HG03520 (cell line): ENCODE results near the gene TRIM37.
A peak's percentile ranks its signal among the peaks of the same experiment; 100 is the strongest.
"Not testable (repeated sequence)": the region's sequence is repeated elsewhere in the genome, so short reads cannot be mapped to it uniquely, and the experiment has no call there.

Source experiments
- ATAC-seq: cut with Tn5 transposase; IDR thresholded peaks from one replicate; pipeline ENCODE4 v1.9.1; 2021; ENCODE audit warnings: mild to moderate bottlenecking, moderate library complexity; ENCODE audit not compliant: unreplicated experiment

The TRIM37 gene

GRCh38 chr17:59110973-59111372 is 4.3 kb upstream of the TRIM37 start:
- no peak for ATAC-seq

DNA sequence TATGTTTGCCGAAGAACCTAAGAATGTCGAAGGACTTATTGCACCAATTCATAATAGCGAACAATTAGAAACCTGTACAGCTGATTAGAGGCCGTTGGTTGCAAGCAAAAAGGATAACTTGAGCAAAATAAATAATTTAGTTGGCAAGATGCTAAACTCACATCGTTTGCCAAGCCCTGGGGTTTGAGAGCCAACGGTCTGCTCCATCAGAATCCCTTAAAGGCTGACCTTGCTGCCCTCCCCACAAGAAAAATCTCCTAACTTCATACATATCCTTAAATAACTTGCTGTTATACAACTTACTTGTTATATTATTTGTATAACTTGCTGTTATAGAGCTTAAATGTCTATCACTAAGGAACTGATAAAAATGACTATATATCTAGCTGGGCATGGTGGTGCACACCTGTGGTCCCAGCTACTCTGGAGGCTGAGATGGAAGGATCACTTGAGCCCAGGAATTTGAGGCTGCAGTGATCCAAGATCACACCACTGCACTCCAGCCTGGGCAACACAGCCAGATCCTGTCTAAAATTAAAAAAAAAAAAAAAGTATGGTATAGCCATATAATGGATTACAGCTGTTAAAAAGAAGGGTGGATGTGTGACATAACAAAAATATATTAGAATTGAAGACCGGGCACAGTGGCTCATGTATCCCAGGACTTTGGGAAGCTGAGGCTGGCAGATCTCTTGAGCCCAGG is 1.9 kb upstream of the TRIM37 start:
- ATAC-seq = no peak

DNA sequence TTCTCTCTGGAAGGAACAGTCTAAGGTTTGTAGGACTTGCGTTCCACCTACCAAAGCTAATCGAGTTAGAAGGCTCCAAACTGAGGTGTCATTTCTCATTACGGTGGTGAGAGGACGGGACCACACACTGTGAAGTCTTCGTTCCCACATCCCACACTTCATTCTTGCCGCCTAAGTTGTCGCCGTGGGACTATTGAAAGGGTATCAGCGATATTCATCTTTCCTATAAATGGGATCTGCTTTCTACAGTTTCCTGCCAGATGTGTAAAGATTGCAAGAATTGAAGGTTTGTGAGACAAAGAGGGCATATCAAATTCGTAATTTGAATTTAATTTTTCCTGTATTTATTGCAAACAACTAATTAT is 608 bp upstream of the TRIM37 start:
- no peak for ATAC-seq

GRCh38 chr17:59105852-59106462 is 723 bp downstream of the TRIM37 start:
- ATAC-seq = peak; percentile 22

DNA sequence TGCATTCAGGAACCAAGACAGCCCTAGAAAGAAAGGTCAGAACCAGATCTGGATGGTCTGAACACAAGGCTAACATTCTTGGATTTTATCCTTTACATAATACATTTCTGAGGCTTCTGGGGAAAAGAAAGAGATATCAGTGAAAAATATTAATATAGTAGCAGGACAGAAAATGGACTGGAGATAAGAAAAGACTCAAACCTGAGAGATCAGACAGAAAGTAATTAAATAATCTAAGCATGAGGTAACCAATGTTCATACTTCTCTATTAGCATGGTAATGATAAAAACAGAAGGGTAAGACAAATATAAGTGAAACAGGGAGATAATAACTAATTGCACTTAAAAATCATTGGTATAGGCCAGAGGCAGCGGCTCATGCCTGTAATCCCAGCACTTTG is 5.5 kb downstream of the TRIM37 start:
- ATAC-seq = no peak

- no peak for ATAC-seq
These were observed 8.8 kb downstream of the TRIM37 start for GRCh38 chr17:59097876-59098275.

DNA sequence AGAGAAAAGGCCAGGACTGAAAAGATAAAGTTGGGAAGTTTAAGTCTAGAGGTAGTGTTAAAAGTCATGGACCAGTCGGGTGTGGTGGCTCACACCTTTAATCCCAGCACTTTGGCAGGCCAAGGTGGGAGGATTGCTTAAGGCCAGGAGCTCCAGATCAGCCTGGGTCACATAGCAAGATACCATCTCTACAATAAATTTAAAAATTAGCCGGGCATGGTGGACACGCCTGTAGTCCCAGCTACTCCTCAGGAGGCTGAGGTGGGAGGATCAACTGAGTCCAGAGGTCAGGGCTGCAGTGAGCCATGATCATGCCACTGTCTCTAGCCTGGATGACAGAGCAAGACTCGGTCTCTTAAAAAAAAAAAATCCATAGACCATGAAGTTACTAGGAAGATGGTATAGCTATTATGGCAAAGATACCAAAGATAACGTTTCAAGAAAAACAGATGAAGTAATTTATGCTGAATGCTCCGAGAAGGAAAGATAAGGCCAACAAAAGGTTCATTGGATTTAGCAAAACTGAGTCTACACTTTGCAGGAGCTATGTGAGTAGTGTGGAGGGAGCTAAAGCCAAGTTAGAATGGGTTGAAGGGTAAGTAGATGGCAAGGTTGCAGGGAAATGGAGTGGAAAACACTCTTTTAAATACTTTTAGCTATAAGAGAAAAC is 11.7 kb downstream of the TRIM37 start:
- no peak for ATAC-seq

GRCh38 chr17:59093702-59094231 is 12.9 kb downstream of the TRIM37 start:
- ATAC-seq = no peak

GRCh38 chr17:59093145-59093701 is 13.5 kb downstream of the TRIM37 start:
- ATAC-seq = no peak

DNA sequence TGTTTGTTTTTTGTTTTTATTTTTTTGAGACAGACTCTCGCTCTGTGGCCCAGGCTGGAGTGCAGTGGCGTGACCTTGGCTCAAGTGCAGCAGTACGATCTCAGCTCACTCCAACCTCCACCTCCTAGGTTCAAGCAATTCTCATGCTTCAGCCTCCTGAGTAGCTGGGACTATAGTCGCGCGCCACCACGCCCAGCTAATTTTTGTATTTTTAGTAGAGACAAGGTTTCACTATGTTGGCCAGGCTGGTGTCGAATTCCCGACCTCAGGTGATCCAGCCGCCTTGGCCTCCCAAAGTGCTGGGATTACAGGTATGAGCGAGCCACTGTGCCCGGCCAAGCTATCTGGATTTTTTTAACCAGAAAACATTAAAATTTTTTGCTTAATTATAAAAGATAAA is 16.1 kb downstream of the TRIM37 start:
- ATAC-seq = not testable (repeated sequence)

DNA sequence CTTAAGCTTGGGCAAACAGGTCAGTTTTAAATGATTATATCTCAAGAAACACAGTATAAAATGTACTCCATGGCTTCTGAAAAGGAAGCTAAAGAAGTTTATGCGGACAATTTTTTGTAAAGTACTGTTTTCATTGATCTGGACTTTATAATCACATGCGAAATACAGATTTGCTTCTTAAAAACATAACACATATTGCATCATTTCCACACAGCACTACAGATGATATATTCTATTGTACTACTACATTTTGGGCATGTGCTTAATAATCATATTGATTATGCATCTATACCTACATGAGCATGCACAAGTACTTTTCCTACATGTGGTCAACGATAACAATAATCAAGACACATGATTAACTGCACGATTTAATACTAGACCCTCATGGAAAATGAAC is 22.5 kb downstream of the TRIM37 start:
- ATAC-seq = no peak

GRCh38 chr17:59074494-59074893 is 32.2 kb downstream of the TRIM37 start:
- ATAC-seq = no peak

GRCh38 chr17:59073972-59074371 is 32.7 kb downstream of the TRIM37 start:
- ATAC-seq = no peak

- ATAC-seq = no peak
These were observed 36.8 kb downstream of the TRIM37 start for GRCh38 chr17:59069856-59070255.

GRCh38 chr17:59067756-59068155 is 38.9 kb downstream of the TRIM37 start:
- no peak for ATAC-seq

DNA sequence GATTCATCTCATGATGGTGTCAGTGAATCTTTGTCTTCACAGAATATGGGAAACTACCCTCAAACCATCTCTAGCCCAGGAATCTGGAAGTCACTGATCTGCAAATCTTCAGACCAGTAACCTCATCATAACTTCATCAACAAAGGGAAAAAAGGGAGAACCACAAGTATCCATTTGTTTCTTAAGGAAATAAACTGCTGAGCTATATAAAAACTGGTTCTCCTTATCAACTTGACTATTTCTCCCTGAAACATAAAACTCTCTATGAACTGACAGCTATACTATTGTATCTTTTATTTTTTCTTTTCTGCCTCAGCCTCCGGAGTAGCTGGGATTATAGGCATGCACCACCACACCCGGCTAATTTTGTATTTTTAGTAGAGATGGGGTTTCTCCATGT is 39.3 kb downstream of the TRIM37 start:
- ATAC-seq = no peak

- no peak for ATAC-seq
These were observed 44.2 kb downstream of the TRIM37 start for GRCh38 chr17:59062509-59062908.

DNA sequence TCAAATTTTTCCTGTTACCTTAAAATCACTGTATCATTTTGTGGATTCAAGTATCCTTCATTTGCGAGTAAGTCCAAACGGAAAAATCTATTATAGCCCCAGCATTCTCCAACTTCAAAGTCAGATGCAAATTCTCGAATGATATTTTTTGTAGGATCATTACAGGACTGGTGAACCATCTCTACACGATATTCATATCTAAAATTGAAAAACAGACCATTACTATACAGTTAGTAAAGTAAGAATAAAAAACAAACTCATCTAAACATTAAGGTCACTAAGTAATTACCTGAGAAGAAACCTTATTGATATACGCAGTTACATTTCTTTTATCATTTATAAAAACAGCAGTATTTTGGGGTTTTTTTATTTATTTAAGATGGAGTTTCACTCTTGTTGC is 49.8 kb downstream of the TRIM37 start:
- ATAC-seq = no peak

DNA sequence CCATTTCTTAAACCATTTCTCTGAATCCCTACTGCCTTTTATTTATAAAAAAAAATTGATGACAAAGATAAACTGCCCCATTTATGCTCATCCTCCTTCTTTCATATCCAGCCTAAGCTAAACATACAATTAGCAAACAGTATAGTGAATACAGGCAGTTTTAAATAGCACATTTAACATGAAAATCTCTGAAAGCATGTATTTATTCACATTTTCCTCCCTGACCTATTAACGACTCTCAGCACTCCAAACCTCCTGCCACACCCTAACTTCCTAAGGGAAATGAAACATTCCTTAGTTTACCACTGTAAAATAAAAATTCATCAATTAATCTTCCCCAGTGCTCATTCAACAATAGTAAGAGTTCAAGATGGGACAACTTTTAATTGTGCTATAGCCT is 56.9 kb downstream of the TRIM37 start:
- ATAC-seq = no peak

- ATAC-seq = no peak
These were observed 59.1 kb downstream of the TRIM37 start for GRCh38 chr17:59047616-59048015.

GRCh38 chr17:59046192-59046591 is 60.5 kb downstream of the TRIM37 start:
- ATAC-seq = no peak

DNA sequence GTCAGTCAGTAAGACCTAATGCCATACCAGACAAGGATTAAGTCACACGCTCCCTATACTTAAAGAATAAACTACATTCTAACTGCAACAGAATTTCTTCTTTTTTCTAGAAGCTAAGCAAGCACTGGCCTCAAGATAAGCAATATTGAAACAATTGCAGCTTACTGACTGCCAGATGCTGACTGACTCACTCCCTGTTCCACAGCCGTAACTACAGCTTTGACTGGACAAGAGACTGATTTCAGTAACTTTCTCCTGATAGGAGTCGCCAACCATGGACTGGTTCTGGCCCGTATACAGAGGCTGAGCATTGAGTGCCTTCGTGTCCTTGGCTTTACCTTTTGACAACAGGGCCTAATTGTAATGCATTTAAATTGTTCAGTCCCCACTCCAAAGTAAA is 67.9 kb downstream of the TRIM37 start:
- no peak for ATAC-seq
